Stimulated activated CD8-positive, alpha-beta memory T cell treated with anti-CD3 and anti-CD28 coated beads, Interleukin-4, amount 100 ng/mL, for 24 hours (primary cell): Measurements from ENCODE around the gene SFXN5.
A peak's percentile ranks its signal among the peaks of the same experiment; 100 is the strongest.

Experiments used
- DNase-seq: peaks from one replicate; pipeline ENCODE4 v3.0.0-alpha.2; 2020; ENCODE audit warnings: low read depth

The SFXN5 gene

DNA sequence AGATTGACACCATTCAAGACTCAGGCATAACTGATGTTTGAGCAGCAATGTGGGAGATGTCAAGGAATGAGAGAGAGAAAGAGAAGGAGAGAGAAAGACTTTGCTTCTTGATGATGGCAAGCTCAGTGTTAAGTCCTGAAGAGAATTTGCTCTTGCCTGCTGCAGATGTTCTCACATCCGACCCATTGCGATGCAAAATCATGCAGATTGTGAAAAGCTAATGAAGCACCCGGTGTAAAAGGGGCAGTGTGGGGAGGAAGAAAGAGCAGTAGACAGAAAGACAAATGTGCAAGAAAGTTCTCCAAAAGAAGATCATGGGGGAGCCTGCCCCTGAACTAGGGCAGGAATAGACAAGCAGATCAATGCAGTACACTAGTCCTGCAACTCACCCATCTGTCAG lies 96.5 kb downstream of the SFXN5 start:
- no peak for DNase-seq

DNA sequence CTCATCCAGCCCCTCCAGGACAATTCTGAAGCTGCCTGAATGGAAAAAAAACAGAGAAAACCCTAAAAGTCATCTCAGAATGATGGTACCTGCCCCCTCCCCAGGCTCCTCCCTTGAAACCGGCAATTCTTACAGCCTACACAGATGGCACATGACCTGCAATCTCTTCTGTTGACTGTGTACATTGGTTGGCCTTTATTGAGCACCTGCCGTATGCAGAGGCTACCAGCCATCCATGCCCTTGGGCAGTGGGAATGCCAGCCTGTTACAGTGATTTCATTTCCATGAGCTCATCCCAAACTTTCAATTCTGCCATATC lies 97.1 kb downstream of the SFXN5 start:
- no peak for DNase-seq

- peak; percentile 15 for DNase-seq
Observed at GRCh38 chr2:72973566-72974435, 97.7 kb downstream of the SFXN5 start.

GRCh38 chr2:72973137-72973535 lies 98.4 kb downstream of the SFXN5 start:
- DNase-seq, result no peak

DNA sequence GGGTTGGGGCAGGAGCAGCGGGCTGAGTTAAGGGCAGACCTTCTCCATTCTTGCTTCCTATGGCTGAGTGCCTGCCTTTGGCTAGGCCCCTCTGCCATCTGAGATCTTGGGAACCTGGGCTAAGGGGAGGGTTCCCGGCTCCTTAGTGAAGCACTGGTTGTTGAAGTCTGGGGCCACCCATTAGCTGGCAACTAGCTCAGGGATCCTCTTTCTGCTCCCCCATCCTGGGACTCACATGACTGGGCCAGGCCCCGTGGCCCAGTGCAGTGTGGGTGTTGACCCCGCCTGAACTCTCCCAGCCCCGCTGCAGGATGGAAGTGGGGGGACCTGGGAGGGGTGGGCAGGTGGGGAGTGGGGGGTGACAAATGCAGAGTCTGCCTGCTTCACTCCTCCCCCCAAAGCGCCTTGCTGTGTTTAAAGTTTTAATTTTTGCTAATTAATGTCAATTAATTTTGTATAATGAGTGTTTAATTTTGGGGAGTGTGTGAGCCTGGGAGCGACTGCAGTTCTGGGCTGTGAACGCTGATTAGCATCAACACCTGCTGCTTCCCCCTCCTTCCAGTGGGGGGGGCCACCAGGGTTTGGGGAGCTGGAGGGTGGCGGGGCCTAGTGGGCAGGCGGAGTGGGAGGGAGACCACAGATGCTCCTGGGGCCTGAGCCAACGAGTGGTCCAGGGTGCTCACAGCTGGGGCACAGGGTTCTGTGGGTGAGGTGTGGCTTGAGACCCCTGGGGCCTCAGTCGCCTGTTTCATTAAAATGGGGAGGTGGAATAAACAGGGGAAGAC lies 99.0 kb downstream of the SFXN5 start:
- DNase-seq, result no peak

- DNase-seq, result no peak
Observed at GRCh38 chr2:72971036-72971435, 100.5 kb downstream of the SFXN5 start.

DNA sequence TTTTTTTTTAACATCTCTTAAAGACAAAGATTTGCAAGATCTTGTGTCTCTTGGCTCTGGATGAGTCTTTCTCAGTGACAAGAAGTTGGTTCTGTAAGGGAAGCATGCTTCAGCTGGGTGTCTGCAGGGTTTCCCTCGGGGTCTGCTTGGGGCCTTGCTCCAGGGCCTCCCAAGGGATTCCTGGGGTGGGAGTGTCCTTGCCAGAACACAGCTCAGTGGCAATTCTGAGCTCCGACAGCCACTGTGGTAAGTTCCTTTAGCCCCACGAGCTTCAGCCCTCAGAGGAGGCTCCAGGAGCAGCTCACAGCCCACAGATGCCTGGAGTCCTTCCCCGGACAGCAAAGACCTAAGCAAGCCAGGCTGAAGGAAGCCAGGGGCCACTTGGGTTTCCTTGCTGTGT lies 101.8 kb downstream of the SFXN5 start:
- no peak for DNase-seq

DNA sequence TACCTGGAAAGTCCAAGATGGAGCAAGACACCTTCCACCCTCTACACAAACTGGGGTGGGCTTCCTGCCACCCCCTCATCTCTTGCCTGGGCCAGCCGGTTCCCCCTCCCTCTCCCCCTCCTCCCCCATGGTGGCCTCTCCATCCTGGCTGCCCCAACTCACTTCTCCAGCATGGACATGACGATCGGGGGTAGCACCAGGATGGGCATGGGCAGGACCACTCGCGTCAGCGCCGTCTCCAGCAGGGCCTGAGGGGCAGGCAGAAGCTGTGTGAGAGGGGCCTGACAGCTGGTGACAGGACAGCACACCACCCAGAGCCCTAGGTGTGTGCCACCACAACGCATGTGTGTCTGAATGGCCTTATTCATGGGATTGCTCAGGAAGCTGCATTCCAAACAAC lies 103.2 kb downstream of the SFXN5 start:
- DNase-seq, result no peak

- no peak for DNase-seq
Observed at GRCh38 chr2:72965770-72966450, 105.6 kb downstream of the SFXN5 start.

DNA sequence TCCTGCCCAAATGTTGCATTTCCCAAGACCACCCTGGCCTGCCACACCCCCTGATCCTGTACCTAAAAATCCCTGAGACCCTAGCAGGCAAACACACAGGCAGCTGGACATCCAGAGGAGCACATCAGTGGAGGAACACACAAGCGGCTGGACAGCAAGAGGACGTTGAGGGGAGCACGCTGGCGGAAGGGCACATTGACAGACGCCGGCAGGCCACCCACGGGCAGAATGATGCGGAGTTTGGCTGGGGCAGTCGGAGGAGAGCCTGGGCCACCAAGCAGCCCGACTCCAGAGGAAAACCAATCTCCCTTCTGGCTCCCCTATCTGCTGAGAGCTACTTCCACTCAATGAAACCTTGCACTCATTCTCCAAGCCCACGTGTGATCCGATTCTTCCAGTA lies 106.5 kb downstream of the SFXN5 start:
- DNase-seq, result no peak

GRCh38 chr2:72964146-72964525 lies 107.4 kb downstream of the SFXN5 start:
- no peak for DNase-seq

- no peak for DNase-seq
Observed at GRCh38 chr2:72963423-72964145, 107.9 kb downstream of the SFXN5 start.

DNA sequence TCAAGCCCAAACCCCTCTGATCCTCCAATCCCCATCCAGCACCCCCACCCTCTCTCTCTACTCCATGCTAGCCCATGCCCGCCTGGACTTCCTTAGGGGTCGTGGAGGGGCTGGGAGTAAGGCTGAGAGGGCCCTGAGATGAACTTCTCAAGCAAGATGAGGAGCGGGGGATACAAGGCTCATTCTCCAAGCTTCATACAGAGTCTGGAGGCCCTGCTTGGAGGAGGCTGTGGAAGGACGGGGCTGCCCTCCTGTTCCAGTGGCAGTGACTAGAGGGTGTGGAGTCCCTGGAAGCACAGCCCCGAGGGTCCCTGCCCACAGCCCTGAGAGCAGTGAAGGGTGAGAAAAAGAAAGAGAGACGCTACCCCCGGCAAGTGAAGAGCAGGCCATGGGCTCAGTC lies 108.6 kb downstream of the SFXN5 start:
- no peak for DNase-seq

GRCh38 chr2:72961853-72962468 lies 109.6 kb downstream of the SFXN5 start:
- DNase-seq, result no peak

- DNase-seq, result no peak
Observed at GRCh38 chr2:72961036-72961720, 110.3 kb downstream of the SFXN5 start.

GRCh38 chr2:72959995-72960981 lies 111.2 kb downstream of the SFXN5 start:
- no peak for DNase-seq

GRCh38 chr2:72959554-72959953 lies 112.0 kb downstream of the SFXN5 start:
- DNase-seq, result no peak

- no peak for DNase-seq
Observed at GRCh38 chr2:72958542-72959385, 112.7 kb downstream of the SFXN5 start.

GRCh38 chr2:72956936-72957335 lies 114.6 kb downstream of the SFXN5 start:
- no peak for DNase-seq
